ENCODE data around the gene LCK. TPM values are rescaled to one million over a fixed set of nuclear protein-coding genes. Genes with fewer than 3 reads are reported as not detected.

Gene LCK
- total and polyA plus RNA-seq, 2 donors (not counting 3 experiments of a cell fraction or from before 2014, with no cell fraction given) = 0.06 TPM; not detected in 1

GRCh38 chr1:32216566-32216965 lies 34.5 kb upstream of the LCK start:
- H3K27me3 ChIP-seq (ENCODE audit: control insufficient read depth in 2 of 2, insufficient read depth in 2 of 2, low read length in 2 of 2) = no peaks in the 10 kb centered on the region
- intact Hi-C loops (cut with micrococcal nuclease) (loop anchor here (5.0 kb wide), 1 partner anchor 146 kb away; the partner anchor contains the start of genes FAM229A and TSSK3), dilution Hi-C loops (cut with MboI; ENCODE audit: extremely low pct_ligation_motif_present, low sequenced_read_pairs) (no loop called here)
- no peak overlapping the region for H3K4me3 ChIP-seq (replicated peaks in 1 of 3; ENCODE audit: insufficient read depth in 1 of 3, low read depth in 1 of 3, low read length in 3 of 3)
- no peak for FAIRE-seq
- H3K36me3 ChIP-seq (ENCODE audit: control insufficient read depth in 2 of 2, extremely low read depth in 1 of 2, insufficient read depth in 2 of 2, low read length in 2 of 2) = peaks cover 0 to 19% of the 10 kb centered on the region in 2 experiments
- peaks cover 10% of the 10 kb centered on the region for H3K4me1 ChIP-seq (ENCODE audit: control insufficient read depth, extremely low read depth, insufficient read depth, low read length)
- H3K79me2 ChIP-seq (ENCODE audit: control insufficient read depth, insufficient read depth, low read length) = peaks cover 3% of the 10 kb centered on the region
- H4K20me1 ChIP-seq (replicated peaks; ENCODE audit: control insufficient read depth, extremely low read depth, insufficient read depth, low read length) = no peaks in the 10 kb centered on the region
- no peak overlapping the region for H3K4me2 ChIP-seq (ENCODE audit: insufficient read depth, low read length)
- no peak overlapping the region for H3K9ac ChIP-seq (replicated peaks; ENCODE audit: extremely low read depth, insufficient read depth, low read length)
- H3K9me3 ChIP-seq (replicated peaks; ENCODE audit: control insufficient read depth, insufficient read depth, low read length) = no peaks in the 10 kb centered on the region
- H2AFZ ChIP-seq (ENCODE audit: low read depth, low read length) = no peak overlapping the region
- H3K27ac ChIP-seq (ENCODE audit: insufficient read depth, low read depth, low read length) = no peak overlapping the region
- no peaks in the 10 kb centered on the region for H3K9me1 ChIP-seq (replicated peaks; ENCODE audit: control insufficient read depth, extremely low read depth, insufficient read depth, low read length)
- no peak for DNase-seq (ENCODE audit: low read depth, low spot score)
- CTCF ChIA-PET = interaction anchor here (0.8 to 3.5 kb wide), 24 partner anchors 11 to 209 kb away, joined by 3 to 78 read pairs (median 7); partner anchors contain the start of genes CCDC28B, FAM167B, FAM229A and IQCC
- POLR2A ChIA-PET = interaction anchor here (0.9 to 2.1 kb wide), 3 partner anchors 98 to 197 kb away, joined by 3 to 17 read pairs (median 4); partner anchors contain the start of gene MARCKSL1
- BruUV-seq (replicated peaks) = no TSS peak
- TF ChIP-seq GATA2 (IDR thresholded peaks at IDR 0.05; ENCODE audit: insufficient read depth, insufficient read length, low read depth, low read length) (no peak), CTCF (IDR thresholded peaks at IDR 0.05; ENCODE audit: extremely low read depth in 1 of 2, insufficient read depth in 1 of 2, low read depth in 1 of 2, low read length in 2 of 2) (no peak), FOS (IDR thresholded peaks at IDR 0.05; ENCODE audit: borderline replicate concordance, insufficient read depth, low read length) (no peak), POLR2AphosphoS5 (IDR thresholded peaks at IDR 0.05; ENCODE audit: insufficient read depth, low read depth, low read length) (no peak), POLR2A (IDR thresholded peaks at IDR 0.05; ENCODE audit: low read depth, low read length) (no peak), EZH2 (IDR thresholded peaks at IDR 0.05; ENCODE audit: borderline replicate concordance, low read depth, low read length, severe bottlenecking) (no peak), JUN (IDR thresholded peaks at IDR 0.05; ENCODE audit: borderline replicate concordance, insufficient read depth, insufficient read length, low read depth) (no peak), MYC (IDR thresholded peaks at IDR 0.05; ENCODE audit: low read depth, low read length) (no peak)
- TF ChIP-seq, protein P1, sequence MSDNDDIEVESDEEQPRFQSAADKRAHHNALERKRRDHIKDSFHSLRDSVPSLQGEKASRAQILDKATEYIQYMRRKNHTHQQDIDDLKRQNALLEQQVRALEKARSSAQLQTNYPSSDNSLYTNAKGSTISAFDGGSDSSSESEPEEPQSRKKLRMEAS (IDR thresholded peaks at IDR 0.05; ENCODE audit: insufficient read depth, insufficient read length) = no peak
